Colonic mucosa (tissue), 4 donors: ENCODE data around the gene FMO5. TPM values are rescaled to one million over a fixed set of nuclear protein-coding genes. Genes with fewer than 3 reads are reported as not detected.

ENCODE experiments used
- DNase-seq: peaks from one replicate; pipeline ENCODE4 v3.0.0-alpha.2; 2020
- H3K27ac ChIP-seq: fragments of 200-600 bp; one replicate; pipeline ENCODE4 v1.8.0; 2021
- H3K27me3 ChIP-seq: fragments of 200-600 bp; one replicate; pipeline ENCODE4 v1.8.0; 2021
- H3K36me3 ChIP-seq: fragments of 200-600 bp; one replicate; pipeline ENCODE4 v1.8.0; 2021
- H3K4me1 ChIP-seq: fragments of 200-600 bp; one replicate; pipeline ENCODE4 v1.8.0; 2021; ENCODE audit warnings: mild to moderate bottlenecking
- H3K4me3 ChIP-seq: fragments of 200-600 bp; one replicate; pipeline ENCODE4 v1.8.0; 2021
- H3K9ac ChIP-seq, 2 donors: one replicate each; pipeline ENCODE4 v1.7.0; 2013; ENCODE audit warnings: control low read depth in 2 of 2, low read depth in 2 of 2, low read length in 2 of 2
- H3K9me3 ChIP-seq: fragments of 200-600 bp; one replicate; pipeline ENCODE4 v1.8.0; 2021
- intact Hi-C: fragments of 100-400 bp; cut with DNase I; formaldehyde crosslinking; loops from one replicate; pipeline ENCODE4 v1.14.1; 2022
- total RNA-seq, 2 donors: library from RNA; stranded (reverse); fragmentation: NEBNext Ultra II Directional in 1 of 2; extraction: Animal tissue kit (Norgen Biotek cat#: 25700) in 1 of 2; gene quantifications; one replicate each; pipeline ENCODE4 v1.2.1, GENCODE V29; 2021
- TF ChIP-seq, protein P1 (sequence below): fragments of 200-600 bp; IDR thresholded peaks from one replicate; pipeline ENCODE4 v1.8.0; 2022; ENCODE audit warnings: antibody characterized with exemption, mild to moderate bottlenecking
- donor health status: healthy.
- donor health status: DM: no; HTN: no; CAD: no.
- donor health status: DM: no; HTN: no; CAD: no.

The FMO5 gene
- total RNA-seq, 2 donors from 2014 or later: 22.9 to 65.6 TPM

DNA sequence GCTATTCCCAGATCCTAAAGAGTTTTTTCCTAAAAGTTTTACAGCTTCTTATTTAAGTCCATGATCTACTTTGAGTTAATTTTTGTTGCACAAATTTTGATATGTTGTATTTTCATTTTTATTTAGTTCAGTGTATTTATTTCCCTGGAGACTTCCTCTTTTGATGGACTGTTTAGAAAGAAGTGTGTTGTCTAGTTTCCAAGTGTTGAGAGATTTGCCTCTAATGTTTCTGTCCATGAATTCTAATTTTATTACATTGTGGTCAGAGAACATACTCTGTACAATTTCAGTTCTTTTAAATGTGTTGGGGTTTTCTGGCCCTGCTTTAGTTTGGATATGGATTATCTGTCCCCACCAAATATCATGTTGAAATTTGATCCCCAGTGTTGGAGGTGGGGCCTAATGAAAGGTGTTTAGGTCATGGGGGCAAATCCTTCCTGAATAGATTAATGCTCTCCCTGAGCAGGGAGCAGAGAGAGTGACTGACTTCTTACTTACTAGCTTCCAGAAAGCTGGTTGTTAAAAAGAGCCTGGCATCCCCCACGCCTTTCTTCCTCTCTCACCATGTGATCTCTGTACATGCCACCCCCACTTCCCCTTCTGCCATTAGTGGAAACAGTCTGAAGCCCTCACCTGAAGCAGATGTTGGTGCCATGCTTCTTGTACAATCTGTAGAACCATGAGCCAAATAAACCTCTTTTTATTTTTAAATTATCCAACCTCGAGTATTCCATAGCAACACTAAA lies 21.9 kb upstream of the FMO5 start:
- Histone ChIP-seq H3K9me3 (no peaks in the 10 kb centered on the region), H3K27me3 (no peaks in the 10 kb centered on the region), H3K36me3 (no peaks in the 10 kb centered on the region), H3K4me1 (no peaks in the 10 kb centered on the region), H3K9ac (no peak overlapping the region), H3K27ac (no peak overlapping the region), H3K4me3 (no peak overlapping the region)
- intact Hi-C loops: loop anchor here (10.0 kb wide), 1 partner anchor 162 kb away; no protein-coding TSS in a partner anchor
- TF ChIP-seq, protein P1, sequence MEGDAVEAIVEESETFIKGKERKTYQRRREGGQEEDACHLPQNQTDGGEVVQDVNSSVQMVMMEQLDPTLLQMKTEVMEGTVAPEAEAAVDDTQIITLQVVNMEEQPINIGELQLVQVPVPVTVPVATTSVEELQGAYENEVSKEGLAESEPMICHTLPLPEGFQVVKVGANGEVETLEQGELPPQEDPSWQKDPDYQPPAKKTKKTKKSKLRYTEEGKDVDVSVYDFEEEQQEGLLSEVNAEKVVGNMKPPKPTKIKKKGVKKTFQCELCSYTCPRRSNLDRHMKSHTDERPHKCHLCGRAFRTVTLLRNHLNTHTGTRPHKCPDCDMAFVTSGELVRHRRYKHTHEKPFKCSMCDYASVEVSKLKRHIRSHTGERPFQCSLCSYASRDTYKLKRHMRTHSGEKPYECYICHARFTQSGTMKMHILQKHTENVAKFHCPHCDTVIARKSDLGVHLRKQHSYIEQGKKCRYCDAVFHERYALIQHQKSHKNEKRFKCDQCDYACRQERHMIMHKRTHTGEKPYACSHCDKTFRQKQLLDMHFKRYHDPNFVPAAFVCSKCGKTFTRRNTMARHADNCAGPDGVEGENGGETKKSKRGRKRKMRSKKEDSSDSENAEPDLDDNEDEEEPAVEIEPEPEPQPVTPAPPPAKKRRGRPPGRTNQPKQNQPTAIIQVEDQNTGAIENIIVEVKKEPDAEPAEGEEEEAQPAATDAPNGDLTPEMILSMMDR: no peak
- no peak for DNase-seq

DNA sequence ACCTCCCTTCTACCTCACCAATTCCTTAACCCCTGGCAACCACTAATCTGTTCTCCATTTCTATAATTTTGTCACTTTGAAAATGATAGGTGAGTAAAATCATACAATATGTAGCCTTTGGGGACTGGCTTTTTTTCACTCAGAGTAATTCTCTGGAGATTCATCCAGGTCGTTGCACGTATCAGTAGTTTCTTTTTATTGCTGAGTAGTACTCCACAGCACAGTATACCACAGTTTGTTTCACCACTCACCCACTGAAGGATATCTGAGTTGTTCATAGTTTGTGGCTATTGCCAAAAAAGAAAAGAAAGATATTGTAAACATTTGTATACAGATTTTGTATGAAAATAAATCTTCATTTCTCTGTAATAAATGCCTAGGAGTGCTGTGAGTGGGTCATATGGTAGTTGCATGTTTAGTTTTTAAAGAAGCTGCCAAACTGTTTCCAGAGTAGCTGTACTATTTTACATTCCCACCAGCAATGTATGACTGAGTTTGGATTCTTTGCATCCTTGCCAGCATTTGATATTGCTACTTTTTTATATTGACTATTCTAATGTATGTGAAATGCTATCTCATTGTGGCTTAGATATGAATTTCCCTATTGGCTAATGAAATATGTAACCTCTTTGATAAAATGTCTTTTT lies 21.0 kb upstream of the FMO5 start:
- TF ChIP-seq, protein P1: no peak
- Histone ChIP-seq H3K4me1 (no peaks in the 10 kb centered on the region), H3K9me3 (no peaks in the 10 kb centered on the region), H3K36me3 (no peaks in the 10 kb centered on the region), H3K27ac (no peak overlapping the region), H3K27me3 (no peaks in the 10 kb centered on the region), H3K9ac (no peak overlapping the region), H3K4me3 (no peak overlapping the region)
- DNase-seq: no peak
- intact Hi-C loops: loop anchor here (10.0 kb wide), 1 partner anchor 161 kb away; no protein-coding TSS in a partner anchor

DNA sequence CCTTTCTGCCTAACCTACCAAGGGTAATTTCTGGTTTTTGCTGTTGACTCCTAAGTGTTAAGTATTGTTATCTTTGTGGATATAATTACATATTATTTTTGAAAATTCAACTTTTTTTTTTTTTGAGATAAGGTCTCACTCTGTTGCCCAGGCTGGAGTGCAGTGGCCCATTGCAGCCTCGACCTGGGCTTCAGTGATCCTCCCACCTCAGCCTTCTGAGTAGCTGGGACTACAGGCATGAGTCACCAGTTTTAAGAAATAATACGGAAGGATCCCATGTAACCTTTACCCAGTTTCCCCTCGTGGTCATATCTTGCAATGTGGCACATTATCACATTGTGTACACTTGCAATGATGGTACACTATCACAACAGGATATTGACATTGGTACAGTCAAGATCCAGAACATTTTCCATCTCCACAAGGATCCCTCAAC lies 20.5 kb upstream of the FMO5 start:
- Histone ChIP-seq H3K4me3 (no peak overlapping the region), H3K27me3 (no peaks in the 10 kb centered on the region), H3K9ac (no peak overlapping the region), H3K9me3 (no peaks in the 10 kb centered on the region), H3K4me1 (no peaks in the 10 kb centered on the region), H3K27ac (no peak overlapping the region), H3K36me3 (no peaks in the 10 kb centered on the region)
- intact Hi-C loops: loop anchor here (10.0 kb wide), 1 partner anchor 161 kb away; no protein-coding TSS in a partner anchor
- TF ChIP-seq, protein P1: no peak
- DNase-seq: no peak

DNA sequence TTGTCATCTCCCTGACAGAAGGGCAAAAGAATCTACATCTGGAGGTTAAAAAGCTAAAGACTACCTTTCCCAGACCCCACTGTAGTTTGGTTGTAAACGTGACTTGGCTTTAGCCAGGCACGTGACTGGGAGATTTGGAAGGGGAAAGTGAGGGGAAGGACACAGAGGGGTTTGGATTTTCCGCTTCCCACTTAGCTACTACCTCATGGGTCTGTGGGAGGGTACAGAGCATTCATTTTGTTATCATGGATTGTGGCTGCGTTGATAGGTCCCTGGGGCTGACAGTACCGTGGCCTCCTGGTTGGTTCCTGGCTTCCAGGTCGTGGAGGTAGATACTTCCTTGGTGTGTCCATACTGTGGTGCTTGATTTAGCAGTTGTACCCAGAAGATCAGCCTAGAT lies 20.0 kb upstream of the FMO5 start:
- Histone ChIP-seq H3K27ac (no peak overlapping the region), H3K4me1 (no peaks in the 10 kb centered on the region), H3K36me3 (no peaks in the 10 kb centered on the region), H3K4me3 (no peak overlapping the region), H3K9me3 (no peaks in the 10 kb centered on the region), H3K9ac (no peak overlapping the region), H3K27me3 (no peaks in the 10 kb centered on the region)
- intact Hi-C loops: loop anchor here (10.0 kb wide), 1 partner anchor 160 kb away; no protein-coding TSS in a partner anchor
- TF ChIP-seq, protein P1: no peak
- DNase-seq: no peak

DNA sequence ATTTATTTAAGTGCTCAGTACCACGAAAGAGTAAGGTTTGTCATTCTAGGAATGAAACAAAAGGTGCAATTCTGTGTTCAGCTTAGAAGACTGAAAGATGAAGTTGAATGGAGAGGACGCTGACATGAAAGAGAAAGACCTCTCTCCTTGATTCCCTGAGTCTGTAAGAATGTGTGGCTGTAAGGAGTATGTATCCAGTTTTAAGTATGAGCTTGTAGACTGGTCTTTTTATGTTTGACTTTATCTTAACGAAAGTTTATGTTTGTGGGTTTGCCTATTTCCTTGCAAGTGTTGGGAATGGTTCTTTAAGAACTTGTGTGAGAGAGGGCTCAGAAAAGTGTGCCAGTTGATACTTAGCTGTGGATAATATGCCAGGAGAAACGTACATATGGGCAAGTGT lies 18.7 kb upstream of the FMO5 start:
- no peak for DNase-seq
- TF ChIP-seq, protein P1: no peak
- Histone ChIP-seq H3K9ac (peak overlapping the region; percentile 79 to 88), H3K27me3 (no peaks in the 10 kb centered on the region), H3K4me1 (no peaks in the 10 kb centered on the region), H3K9me3 (no peaks in the 10 kb centered on the region), H3K27ac (no peak overlapping the region), H3K4me3 (peak overlapping the region; percentile 100), H3K36me3 (no peaks in the 10 kb centered on the region)
- intact Hi-C loops: loop anchor here (2.0 to 10.0 kb wide), 2 partner anchors 71 to 159 kb away; partner anchors contain the start of gene PRKAB2
